GM18909 (cell line): ENCODE results near the gene PLCB2.

Experiments used
- ATAC-seq: cut with Tn5 transposase; IDR thresholded peaks from one replicate; pipeline ENCODE4 v1.9.1; 2021; ENCODE audit warnings: mild to moderate bottlenecking; ENCODE audit not compliant: unreplicated experiment, poor library complexity

The PLCB2 gene

DNA sequence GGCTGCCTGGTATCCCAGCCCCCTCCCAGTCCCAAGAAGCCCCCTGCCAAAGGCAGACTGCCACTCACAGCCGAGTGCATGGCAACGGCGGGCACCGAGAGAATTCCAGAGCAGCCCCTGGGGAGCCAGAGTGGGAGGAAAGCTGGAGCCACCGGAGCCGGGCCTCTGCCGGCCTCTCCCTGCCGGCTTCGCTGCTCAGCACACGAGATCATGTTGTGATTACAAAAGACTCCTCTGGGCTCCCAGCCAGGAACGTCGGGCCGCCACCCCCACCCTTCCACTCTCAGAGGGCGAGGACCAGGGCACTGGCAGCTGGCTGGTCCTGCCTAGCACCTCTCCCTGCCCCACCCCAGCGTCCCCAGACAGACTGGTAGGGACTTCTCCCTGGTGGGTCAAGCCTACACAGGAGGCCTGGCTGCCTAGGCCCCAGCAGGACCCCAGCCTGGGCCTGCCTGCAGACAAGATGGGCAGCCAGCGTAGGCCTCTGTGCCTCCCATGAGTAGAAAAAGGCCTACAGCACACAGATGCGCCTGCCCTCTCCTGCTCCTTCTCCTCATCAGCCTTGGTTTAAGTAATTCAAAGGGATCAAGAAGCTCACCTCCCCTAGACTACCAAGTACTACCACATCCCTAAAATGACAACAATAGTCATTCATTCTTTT, 33.1 kb upstream of the PLCB2 start, which contains the start of gene CCDC9B:
Gene CCDC9B, minus strand, starts transcription at position 200 of the 661 bp plus-strand sequence. Its CDS starts 120 bp downstream, at position 80.
- ATAC-seq = no peak

DNA sequence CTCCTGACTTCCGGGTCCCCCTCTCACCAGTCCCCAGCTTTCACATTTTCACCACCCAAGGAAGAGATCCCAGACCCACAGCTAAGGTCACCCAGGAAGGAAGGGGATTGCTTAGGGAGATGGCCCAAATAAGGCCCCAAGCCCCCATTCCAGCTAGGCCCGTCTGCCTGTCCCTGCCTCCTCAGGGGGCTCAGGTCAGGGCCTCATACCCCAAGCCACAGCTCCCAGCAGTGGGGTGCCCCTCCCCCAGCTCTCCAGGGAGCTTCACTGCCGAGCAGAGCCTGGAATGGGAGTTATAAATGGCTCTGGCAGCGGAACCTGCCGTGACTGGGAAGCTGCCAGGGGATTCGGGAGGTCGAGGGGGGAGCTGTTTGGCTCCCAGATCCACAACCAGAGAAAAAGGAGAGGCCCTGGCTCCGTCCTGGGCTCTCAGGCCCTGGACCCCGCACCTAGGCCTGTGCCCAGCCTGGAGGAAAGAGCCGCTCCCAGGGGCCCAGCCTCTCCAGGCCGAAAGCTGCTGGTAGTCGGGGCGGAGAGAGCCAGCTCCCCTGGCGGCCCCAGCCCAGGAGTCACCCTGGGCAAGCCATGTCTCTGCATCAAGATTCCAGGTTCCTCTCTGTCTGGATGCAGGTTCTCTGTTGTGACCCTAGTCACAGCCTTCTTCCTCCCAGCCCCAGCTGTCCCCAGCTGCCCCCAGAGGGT, 32.5 kb upstream of the PLCB2 start:
- ATAC-seq = no peak

DNA sequence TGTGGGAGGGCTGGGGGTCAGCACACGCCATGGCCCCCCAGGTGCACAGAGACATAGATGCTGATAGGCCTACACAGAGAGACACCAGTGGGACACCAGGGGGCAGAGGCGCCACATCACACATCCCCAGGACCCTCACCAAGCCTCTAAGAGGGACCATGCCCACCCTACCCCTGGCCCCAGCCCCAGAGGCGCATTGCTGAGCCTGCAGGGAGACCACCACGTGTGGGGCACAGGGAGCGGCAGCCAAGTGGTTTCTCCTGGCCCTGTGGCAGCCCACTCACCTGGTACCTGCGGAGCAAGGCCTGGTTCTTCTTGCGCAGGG, 31.8 kb upstream of the PLCB2 start:
- no peak for ATAC-seq

DNA sequence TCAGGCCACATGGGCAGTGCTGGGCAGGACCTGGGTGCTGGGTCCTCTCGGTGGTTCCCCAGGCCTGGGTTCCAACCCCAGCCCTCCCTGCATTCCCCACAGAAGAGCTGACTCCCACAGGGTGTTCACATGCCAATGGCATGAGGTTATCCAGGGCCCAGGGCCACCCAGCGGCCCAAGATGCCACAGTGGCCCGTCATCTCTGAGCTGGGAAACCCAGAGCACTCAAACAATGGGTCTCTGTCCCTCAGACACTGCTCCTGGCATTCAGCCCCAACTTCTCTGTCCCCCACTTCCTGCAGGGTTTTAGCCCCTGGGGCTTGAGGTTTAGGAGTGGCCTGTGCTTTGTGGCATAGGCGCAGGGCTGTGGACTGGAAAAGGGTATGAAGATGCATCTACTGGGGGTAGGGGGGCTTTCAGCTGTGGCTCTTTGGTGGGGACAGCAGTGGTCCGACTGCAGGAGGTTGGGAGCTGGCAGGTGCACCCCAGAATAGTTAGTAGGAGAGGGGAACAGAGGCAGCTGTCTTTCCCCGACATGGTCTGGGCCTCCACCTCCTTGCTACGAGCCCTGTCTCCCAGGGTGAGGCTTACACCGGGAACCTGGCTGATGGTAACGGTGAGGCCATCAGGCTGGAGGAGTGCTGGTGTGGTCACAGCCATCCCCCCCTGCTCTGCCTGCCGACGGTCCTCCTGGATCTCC, 31.3 kb upstream of the PLCB2 start:
- no peak for ATAC-seq

DNA sequence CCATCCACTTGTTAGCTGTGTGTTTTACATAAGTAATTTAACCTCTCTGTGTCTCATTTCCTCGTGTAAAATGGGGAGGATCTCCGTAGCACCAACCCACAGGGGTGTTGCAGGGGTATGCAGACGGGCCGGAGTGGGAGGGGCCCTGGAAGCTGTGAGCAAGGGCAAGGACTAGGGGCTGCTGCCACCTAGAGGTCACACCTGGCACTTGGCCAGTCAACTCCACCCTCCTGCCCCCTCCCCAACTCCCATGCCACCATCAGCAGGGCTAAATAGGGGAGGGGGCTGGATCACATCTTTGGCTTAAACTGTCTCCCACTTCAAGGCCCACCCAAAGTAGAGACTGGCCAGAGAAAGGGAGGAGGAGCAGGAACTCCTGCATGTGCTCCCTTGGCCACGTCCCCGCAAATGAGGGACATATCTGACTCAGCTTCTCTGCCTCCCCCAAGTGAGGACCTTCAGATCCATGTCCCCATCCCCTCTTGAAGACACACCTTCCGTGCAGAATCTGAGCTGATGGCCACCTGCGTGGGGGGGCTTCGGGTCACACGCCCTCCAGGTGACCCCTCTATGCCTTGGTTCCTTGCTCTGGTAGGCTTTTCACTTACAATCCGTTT, 30.4 kb upstream of the PLCB2 start:
- peak; percentile 50 for ATAC-seq

DNA sequence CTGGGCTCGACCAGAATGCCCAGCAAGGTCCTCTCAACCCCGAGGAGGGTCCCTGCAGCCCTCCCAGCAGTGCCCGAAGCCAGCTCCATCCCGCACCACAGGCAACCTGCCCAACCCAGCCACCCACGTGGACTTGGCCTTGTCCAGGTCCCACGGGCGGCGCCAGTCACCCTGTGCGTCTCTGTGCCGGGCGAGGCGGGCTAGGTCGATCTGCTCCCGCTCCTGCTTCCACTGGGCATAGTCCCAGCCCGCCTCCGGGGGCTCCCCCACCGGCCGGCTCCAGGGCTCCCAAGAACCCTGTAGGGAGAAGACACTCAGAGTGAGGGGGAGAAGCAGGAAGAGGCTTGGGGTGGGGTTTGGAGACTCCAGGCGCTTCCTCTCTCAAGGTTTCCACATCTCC, 29.9 kb upstream of the PLCB2 start:
- no peak for ATAC-seq

DNA sequence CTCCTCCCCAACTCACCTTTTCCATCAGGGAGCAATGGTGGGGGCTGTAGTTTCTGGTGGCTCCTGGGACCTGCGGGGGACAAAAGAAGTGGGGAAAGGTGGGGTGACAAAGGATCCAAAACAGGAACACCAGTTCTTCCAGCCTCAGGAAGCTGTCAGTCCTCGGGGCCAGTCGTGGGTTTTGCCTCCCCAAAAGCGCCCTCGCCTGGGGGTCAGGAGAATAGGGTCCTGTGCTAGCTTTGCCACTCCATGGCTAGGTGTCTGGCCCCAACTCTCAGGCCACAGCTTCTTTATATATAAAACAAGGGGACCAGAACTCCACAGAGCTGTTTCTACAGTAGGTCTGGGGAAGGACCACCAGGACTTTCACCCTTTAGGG, 29.0 kb upstream of the PLCB2 start:
- ATAC-seq = no peak

DNA sequence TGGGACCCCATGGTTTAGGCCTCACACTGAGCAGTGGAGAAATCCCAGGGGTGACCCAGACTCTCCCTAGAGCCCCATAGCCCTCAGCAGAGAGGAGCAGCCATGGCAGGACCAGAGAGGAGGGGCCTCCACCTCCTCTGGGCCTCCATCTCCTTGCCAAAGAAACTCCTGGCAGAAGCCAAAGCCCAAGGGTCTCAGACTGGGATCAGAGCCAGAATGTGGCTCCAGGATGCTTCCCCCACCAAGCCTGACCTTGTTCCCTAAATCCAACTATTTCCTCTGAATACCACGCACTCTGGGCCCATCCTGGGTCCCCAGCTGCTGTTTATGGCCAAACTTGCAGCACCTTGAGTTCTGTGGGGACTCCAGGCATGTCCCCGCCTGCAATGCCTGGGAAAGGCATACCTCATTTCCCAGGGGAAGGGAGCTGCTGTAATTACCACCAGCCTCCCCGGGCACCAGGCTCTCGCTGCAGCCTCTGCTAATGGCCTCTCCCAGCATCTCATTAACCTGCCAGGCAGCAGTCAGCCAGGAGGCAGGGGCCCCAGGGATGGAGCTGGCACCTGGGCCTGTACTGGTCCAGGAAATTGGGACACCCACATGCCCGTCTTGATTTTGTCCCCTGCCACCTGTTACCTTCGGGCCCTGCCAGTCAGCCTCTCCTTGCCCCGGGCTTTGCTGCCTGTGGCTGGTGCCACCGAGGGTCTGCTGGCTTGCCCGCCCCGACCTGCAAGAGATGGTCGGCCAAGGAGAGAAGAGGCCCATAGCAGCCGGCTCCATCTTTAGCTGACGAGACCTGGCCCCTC, 28.4 kb upstream of the PLCB2 start:
- no peak for ATAC-seq

DNA sequence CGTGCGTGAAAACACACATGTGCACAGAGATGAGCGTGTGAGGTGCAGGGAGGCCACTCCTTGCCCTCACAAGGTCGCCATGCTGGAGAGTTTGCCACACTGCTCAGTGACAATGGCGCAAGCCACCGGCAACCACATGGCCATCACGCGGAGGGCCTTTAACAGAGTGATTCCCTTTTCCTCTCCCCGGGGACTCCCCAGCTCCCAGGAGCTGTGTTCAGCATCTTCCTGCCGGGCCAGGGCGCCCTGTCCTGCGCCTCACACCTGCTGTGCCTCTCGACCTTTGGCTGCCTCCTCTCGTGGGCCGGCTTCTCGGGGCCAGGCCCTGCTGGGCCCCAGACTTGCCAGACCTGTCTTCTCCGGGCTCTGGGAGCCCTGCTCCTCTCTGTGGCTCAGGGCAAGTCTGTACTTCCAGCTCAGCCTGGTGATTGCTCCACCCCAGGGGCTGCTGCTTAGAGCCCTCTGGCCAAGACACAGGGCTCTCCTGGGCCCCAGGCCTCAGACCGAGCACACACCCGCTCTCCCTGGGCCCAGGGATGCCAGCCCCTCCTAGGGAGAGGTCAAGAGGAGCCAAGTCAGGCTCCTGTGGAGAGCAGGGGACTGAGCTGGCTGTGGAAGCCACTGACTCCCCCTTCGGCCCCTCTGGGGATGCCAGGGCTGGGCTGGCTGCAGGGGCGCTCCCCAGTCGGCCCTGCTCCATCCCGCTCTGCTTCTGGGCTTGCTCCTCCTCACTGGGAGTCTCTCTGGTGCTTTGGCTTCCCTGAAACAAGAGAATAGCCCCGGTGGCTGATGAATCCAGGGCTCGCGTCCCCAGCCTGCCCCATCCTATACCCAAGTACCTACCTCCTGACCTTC, 27.4 kb upstream of the PLCB2 start:
- no peak for ATAC-seq

DNA sequence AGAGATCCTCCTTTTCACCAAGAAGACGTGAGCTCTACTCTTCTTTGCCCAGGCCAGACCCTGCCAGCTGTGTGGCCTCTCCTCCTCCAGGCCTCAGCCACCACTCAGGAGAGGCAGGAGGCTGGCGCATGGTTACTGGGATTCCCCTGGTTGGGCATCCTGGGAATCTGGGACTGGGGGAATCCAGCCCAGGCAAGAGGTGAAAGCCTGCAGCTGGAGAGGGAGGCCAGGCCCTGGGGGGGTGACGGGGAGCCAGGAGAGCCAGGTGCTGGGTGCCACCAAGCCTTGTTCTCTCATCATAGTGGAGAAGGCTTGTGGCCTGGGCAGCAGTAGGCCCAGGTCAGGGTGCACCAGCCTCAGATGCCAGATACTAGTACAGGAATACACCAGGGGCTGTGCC, 26.8 kb upstream of the PLCB2 start:
- ATAC-seq = no peak

DNA sequence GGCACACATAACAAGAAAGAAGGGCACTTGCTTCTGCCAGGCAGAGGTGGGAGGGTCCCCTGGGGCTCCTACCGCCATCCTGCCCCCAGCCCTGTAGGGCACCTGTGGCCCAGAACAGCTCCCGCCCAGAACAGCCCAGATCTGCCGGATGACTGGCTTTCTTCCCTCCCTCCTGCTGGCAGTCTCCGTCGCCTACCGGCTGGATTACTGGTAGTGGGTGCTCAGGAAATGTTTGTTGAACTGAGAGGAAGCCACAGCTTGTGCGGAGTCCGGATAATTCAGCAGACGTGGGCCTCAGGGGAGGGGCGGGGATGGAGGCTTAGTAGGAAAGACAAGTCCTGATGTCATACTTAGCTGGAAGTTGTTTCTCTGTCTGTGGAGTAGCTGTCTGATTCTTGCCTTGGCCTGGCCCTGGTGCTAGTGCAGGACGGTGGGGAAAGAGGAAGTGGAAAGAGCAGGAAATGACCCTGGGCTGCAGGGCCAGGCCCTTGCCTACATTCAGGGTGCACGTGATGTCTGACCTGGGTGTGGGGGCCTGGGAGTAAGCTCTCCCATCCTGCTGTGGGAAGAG, 26.3 kb upstream of the PLCB2 start:
- ATAC-seq = no peak

DNA sequence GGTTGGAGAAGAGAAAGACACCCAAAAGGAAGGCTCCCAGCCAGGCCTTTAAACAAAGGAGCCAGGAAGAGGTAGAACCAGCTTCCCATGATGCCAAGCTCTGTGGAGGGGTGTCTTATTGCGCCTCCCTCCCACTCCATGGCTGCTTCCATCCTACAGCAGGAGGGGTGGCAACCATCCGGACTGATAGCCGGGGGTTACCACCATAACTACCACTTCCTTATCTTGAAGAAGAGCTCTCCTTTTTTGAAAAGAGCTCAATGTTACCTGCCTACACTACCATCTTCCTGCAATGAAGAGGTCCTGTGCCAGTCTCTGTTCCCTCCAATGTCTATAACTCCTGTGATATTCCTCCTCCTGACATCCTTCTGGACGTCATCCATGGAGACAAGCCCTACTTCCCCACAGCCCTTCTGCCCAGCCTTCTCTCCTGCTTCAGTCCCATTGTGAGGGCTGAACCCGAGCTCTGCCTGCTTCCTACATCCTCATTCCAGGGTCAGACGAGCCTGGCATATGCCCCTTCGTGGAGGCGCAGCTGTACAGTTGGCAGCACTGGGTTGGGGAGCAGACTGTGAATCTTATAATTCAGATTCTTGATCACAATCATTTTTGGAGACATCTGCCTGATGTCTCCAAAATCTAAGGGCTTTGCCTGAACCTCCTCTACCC, 24.5 kb upstream of the PLCB2 start:
- no peak for ATAC-seq

DNA sequence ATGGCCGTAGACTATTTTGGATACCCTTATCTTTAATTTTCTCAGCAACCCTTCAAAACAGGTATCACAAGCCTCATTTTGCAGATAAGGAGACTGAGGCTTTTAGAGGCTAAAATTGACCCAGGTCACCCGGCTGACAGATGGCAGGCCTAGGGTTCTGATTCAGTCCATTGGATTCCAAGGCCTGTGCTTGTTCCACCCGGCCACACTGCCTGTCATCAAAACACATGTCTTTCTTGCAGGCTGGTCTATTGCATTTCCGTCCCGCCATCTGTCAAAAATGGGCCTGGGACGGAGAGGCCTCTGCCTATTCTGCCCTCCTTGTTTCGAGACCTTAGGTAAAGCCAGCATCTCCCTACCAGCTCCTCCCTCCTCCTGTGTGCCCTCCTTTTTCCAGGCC, 23.9 kb upstream of the PLCB2 start:
- ATAC-seq = no peak

DNA sequence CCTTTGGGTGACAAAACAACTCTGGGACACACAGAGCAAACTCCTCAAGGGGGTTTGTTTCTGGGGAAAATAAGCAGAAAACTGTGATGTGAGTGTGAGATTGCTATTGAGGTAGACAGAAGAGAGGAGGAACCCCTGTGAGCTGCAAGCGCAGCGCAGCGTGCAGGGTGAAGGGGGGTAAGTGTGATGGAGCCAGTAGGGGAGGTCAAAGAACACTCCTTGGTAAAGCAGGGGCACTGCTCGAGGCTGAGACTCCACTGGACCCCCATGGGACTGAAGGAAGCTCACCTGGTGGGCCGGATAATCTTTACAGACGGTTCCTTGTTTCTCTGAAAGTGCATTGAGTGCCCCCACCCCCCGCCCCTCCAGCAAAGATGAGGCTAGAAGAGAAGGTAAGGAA, 23.3 kb upstream of the PLCB2 start:
- ATAC-seq = no peak

DNA sequence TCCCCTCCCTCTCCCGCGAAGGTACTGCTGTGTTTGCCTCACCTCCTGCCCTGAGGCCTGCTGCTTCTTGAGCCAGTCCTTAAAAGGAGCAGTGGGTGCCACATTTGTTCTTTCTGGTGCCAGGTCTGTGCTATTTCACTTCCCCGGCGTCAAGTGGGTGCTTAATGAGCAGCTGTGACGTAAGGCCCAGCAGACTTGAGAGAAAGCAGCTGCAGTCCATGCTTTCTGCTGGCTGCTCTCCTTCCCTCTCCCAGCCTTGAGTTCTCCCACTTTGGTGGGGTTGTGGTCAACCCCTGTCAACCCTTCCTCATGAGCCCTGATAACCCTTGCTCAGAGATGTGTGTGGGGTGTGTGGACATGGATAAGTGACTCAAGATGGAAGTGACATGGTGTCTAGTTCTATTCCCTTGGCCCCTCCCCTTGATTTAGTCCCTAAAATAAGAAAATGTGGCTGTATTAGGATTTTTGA, 22.7 kb upstream of the PLCB2 start:
- ATAC-seq = no peak

DNA sequence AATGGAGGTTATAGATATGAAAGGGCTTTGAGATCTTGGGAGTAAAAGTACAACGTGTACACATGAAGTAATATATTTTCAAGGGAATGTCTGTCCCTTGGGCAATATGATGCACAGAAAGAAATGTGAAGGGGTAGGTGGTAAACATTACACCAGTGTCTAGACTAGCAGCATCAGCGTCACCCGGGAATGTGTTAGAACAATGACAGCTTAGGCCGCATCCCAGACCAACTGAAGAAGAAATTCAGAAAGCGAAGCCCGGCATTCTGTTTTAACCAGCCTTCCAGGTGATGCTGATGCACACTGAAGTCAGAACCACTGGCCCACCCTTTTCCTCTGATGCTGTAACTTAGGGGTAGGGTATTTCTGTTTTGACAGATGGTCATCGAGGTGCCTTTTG, 22.1 kb upstream of the PLCB2 start:
- ATAC-seq = no peak

DNA sequence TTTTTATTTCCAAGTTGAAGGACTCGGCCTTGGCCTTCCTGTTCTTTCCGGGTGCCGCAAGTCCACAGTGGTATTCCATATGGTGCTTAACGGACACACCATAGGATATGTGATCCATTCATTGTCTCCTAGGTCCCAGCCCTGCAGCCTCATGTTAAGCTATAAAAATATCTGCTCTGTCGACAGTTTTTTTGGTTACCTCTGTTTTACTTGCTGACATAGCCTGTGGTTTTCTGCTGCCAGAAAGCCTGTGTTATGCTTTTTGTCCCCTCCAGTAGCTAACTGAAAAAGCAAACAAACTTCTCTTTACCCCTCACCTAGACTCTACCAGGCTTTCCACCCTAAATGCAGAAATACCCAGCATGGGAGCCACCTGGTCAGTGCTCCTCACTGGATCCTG, 21.0 kb upstream of the PLCB2 start:
- ATAC-seq = no peak

DNA sequence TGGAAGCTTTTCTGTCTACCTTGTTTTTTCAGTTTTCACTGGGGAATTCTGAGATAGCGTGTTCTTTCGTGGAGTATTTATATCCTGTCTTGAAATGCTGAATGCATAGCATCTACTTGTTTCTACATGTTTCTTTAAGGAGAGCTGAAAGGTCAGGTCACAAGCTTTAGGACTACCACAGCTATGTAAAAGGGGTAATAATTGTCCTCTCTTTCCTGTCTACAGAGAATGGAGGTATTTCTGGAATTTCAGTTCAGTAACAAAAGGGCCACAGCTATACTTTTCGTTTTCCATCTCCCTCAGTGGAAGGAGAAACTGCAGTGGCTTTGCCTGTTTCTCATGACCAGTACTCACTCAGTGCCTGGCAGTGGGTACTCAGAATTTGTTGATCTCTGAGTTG, 20.4 kb upstream of the PLCB2 start:
- ATAC-seq = no peak

DNA sequence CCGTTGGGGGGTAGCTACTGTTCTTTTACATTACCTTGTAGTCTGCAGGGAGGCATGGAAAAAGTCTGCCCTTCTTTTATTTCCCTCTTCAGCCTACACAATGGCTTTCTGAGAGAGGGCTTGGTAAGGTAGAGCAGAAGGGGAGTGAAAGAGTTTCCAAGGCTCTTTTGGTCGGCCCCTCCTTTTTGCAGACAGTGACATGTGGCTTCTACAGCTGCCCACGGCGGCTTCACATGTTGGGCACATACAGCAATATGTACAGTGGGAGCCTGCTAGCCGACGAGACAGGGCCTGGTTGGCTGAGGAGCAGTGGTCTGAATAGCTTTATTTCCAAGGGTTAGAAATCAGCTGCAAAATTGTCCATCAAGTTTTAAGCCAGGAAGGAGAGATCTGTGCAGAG, 19.7 kb upstream of the PLCB2 start:
- no peak for ATAC-seq
